Adrenal gland (tissue), 12 donors: ENCODE measurements around the gene UGCG. TPM values are rescaled to one million over a fixed set of nuclear protein-coding genes. Genes with fewer than 3 reads are reported as not detected.
"Not testable (repeated sequence)": the region's sequence is repeated elsewhere in the genome, so short reads cannot be mapped to it uniquely, and the experiment has no call there.

Experiments used
- DNase-seq, 7 donors: peaks; one replicate each; pipeline ENCODE4 v3.0.0-alpha.2; 2019 to 2020
- H3K27ac ChIP-seq, 5 donors: fragments of 200-600 bp; sonication (generic) in 4 of 5; 1 replicate in 3 of 5; 2 replicates in 2 of 5; pipeline versions ENCODE4 v1.5.1 to v1.8.0; 2016 to 2020; ENCODE audit warnings: mild to moderate bottlenecking in 1 of 5
- H3K27me3 ChIP-seq: fragments of 200-600 bp; 2 replicates; pipeline ENCODE4 v1.8.0; 2021
- H3K36me3 ChIP-seq, 2 donors: fragments of 200-600 bp; replicated peaks in 1 of 2; 1 replicate in 1 of 2; 2 replicates in 1 of 2; pipeline versions ENCODE4 v1.5.1 to v1.8.0; 2018 to 2022
- H3K4me1 ChIP-seq, 2 donors: fragments of 200-600 bp; replicated peaks in 1 of 2; 1 replicate in 1 of 2; 2 replicates in 1 of 2; pipeline versions ENCODE4 v1.5.1 to v1.8.0; 2018 to 2021
- H3K4me3 ChIP-seq, 4 donors: fragments of 200-600 bp; sonication (generic) in 3 of 4; one replicate each; pipeline ENCODE4 v1.5.1; 2016 to 2018
- H3K9me3 ChIP-seq, 3 donors: fragments of 200-600 bp; sonication (generic) in 1 of 3; replicated peaks in 1 of 3; 1 replicate in 2 of 3; 2 replicates in 1 of 3; pipeline versions ENCODE4 v1.5.1 to v1.8.0; 2016 to 2021
- CTCF ChIP-seq, 6 experiments: fragments of 450-650 bp in 4 of 6; fragments of 200-600 bp in 2 of 6; sonication (generic) in 1 of 6; IDR thresholded peaks; 1 replicate in 5 of 6; 2 replicates in 1 of 6; pipeline versions ENCODE4 v1.5.1 to v1.8.0; 2016 to 2021; ENCODE audit warnings: antibody characterized with exemption in 6 of 6, mild to moderate bottlenecking in 2 of 6, moderate library complexity in 1 of 6
- POLR2A ChIP-seq, 2 donors: fragments of 450-650 bp; IDR thresholded peaks; one replicate each; pipeline ENCODE4 v1.6.1; 2017; ENCODE audit warnings: antibody characterized with exemption in 2 of 2, mild to moderate bottlenecking in 2 of 2, moderate library complexity in 1 of 2
- WGBS, 4 donors: extraction: QIAGEN DNeasy Blood & Tissue Kit in 2 of 4; methylation state at CpG; one replicate each; pipeline versions ENCODE4 v1.1.5 to v1.1.7; 2013 to 2017; 5-methylcytosine and 5-hydroxymethylcytosine counted together
- intact Hi-C, 2 donors: fragments of 100-400 bp; cut with DNase I; formaldehyde crosslinking; loops; one replicate each; pipeline versions ENCODE4 v1.14.1 to v1.15.0; 2022 to 2023
- polyA plus RNA-seq, 3 donors: library from polyadenylated mRNA; stranded (reverse); fragments of 200-250 nt in 2 of 3; fragments of 350-450 nt in 1 of 3; fragmentation: Illumina TruSeq in 1 of 3; extraction: RNeasy Lipid Tissue Mini Kit (QIAGEN cat#74804) in 1 of 3; gene quantifications; one replicate each; pipeline ENCODE4 v1.2.3, GENCODE V29; 2013 to 2014
- total RNA-seq, 9 donors: library from RNA; depleted of rRNA in 4 of 9; stranded (reverse); fragments of >200 nt in 4 of 9; fragments of 120-200 nt in 1 of 9; fragmentation: NEBNext Ultra II Directional in 1 of 9; extraction: Animal tissue kit (Norgen Biotek cat#: 25700) in 1 of 9; gene quantifications; one replicate each; pipeline versions ENCODE4 v1.1.0 to v1.2.4, GENCODE V29; 2013 to 2023
- donor health status: healthy with polysubstance abuse.
- donor health status: Bipolar disorder and iron deficiency.
- donor health status: DM: yes; HTN: yes; CAD: no.
- donor health status: DM: no; HTN: no; CAD: no.
- donor health status: DM: no; HTN: no; CAD: no.
- donor health status: DM: yes; HTN: yes; CAD: no.

Gene UGCG
- total and polyA plus RNA-seq, 12 donors: 41.4 to 139 (median 84.0) TPM

GRCh38 chr9:111871499-111871855 lies 25.1 kb upstream of the UGCG start:
- TF ChIP-seq CTCF (IDR thresholded peaks at IDR 0.05) (no peak), POLR2A (IDR thresholded peaks at IDR 0.05) (no peak)
- Histone ChIP-seq H3K36me3 (no peaks in the 10 kb centered on the region), H3K9me3 (no peaks in the 10 kb centered on the region), H3K4me1 (no peaks in the 10 kb centered on the region), H3K4me3 (no peak overlapping the region), H3K27ac (no peak overlapping the region), H3K27me3 (no peaks in the 10 kb centered on the region)
- intact Hi-C loops: no loop called here
- no peak for DNase-seq
- 73 to 82% (median 77%) methylated on average over 6 of the region's 6 CpGs for WGBS, 4 donors

- DNase-seq: no peak
- no peaks in the 10 kb centered on the region for H3K36me3 ChIP-seq
- H3K4me3 ChIP-seq: no peak overlapping the region
- no peak for TF ChIP-seq CTCF (IDR thresholded peaks at IDR 0.05)
- TF ChIP-seq POLR2A (IDR thresholded peaks at IDR 0.05): no peak
- 78 to 89% (median 82%) methylated on average over 3 of the region's 3 CpGs for WGBS, 4 donors
- H3K27ac ChIP-seq: no peak overlapping the region
- no peaks in the 10 kb centered on the region for H3K27me3 ChIP-seq
- H3K9me3 ChIP-seq: no peaks in the 10 kb centered on the region
- H3K4me1 ChIP-seq: no peaks in the 10 kb centered on the region
- intact Hi-C loops: no loop called here
Measured at GRCh38 chr9:111872886-111873285, 23.7 kb upstream of the UGCG start.

GRCh38 chr9:111873901-111874300 lies 22.7 kb upstream of the UGCG start:
- 88 to 98% (median 96%) methylated on average over 6 of the region's 6 CpGs for WGBS, 4 donors
- DNase-seq: no peak
- no peak overlapping the region for H3K4me3 ChIP-seq
- H3K27ac ChIP-seq: no peak overlapping the region
- TF ChIP-seq CTCF (IDR thresholded peaks at IDR 0.05) (no peak), POLR2A (IDR thresholded peaks at IDR 0.05) (no peak)
- no peaks in the 10 kb centered on the region for H3K36me3 ChIP-seq
- intact Hi-C loops: no loop called here
- no peaks in the 10 kb centered on the region for H3K27me3 ChIP-seq
- H3K4me1 ChIP-seq: no peaks in the 10 kb centered on the region
- H3K9me3 ChIP-seq: no peaks in the 10 kb centered on the region

GRCh38 chr9:111874500-111874899 lies 22.1 kb upstream of the UGCG start:
- H3K27ac ChIP-seq: no peak overlapping the region
- no peaks in the 10 kb centered on the region for H3K27me3 ChIP-seq
- H3K9me3 ChIP-seq: no peaks in the 10 kb centered on the region
- WGBS, 4 donors: 63 to 93% (median 65%) methylated on average over 2 of the region's 2 CpGs
- intact Hi-C loops: no loop called here
- no peaks in the 10 kb centered on the region for H3K36me3 ChIP-seq
- TF ChIP-seq POLR2A (IDR thresholded peaks at IDR 0.05) (no peak), CTCF (IDR thresholded peaks at IDR 0.05) (no peak)
- no peak overlapping the region for H3K4me3 ChIP-seq
- DNase-seq: no peak
- no peaks in the 10 kb centered on the region for H3K4me1 ChIP-seq

- intact Hi-C loops: not testable (repeated sequence)
- 50 to 78% (median 68%) methylated on average over 1 of the region's 1 CpG for WGBS, 4 donors
Measured at GRCh38 chr9:111875291-111875690, 21.3 kb upstream of the UGCG start.

GRCh38 chr9:111875691-111876090 lies 20.9 kb upstream of the UGCG start:
- DNase-seq, H3K4me1 ChIP-seq, H3K36me3 ChIP-seq, H3K27ac ChIP-seq, H3K4me3 ChIP-seq, H3K27me3 ChIP-seq, H3K9me3 ChIP-seq, intact Hi-C loops: not testable (repeated sequence)
- WGBS, 4 donors: 85 to 97% (median 93%) methylated on average over 3 of the region's 3 CpGs

More at GRCh38 chr9:111875291-111875690, 21.3 kb upstream of the UGCG start:
- not testable (repeated sequence) for H3K27me3 ChIP-seq, H3K9me3 ChIP-seq, H3K4me1 ChIP-seq, H3K27ac ChIP-seq, H3K36me3 ChIP-seq, H3K4me3 ChIP-seq, DNase-seq
